K562 (cell line): ENCODE data around the gene UBXN2A. TPM values are rescaled to one million over a fixed set of nuclear protein-coding genes. Genes with fewer than 3 reads are reported as not detected.

Source experiments
- ARHGAP35 ChIP-seq: fragments of 450-650 bp; IDR thresholded peaks from 2 replicates; pipeline ENCODE4 v1.6.1; 2018; ENCODE audit not compliant: partially characterized antibody
- ARID2 ChIP-seq: fragments of 450-650 bp; IDR thresholded peaks from 2 replicates; pipeline ENCODE4 v1.6.1; 2017; ENCODE audit warnings: antibody characterized with exemption, mild to moderate bottlenecking
- CBFA2T2 ChIP-seq: fragments of 450-650 bp; conservative IDR thresholded peaks from 2 replicates; pipeline ENCODE4 v1.6.1; 2017; ENCODE audit warnings: mild to moderate bottlenecking
- CSDE1 ChIP-seq, 2 experiments: fragments of 450-650 bp; IDR thresholded peaks; 2 replicates each; pipeline ENCODE4 v1.6.1; 2016; ENCODE audit warnings: mild to moderate bottlenecking in 1 of 2
- CTCFL ChIP-seq: IDR thresholded peaks from 2 replicates; pipeline ENCODE4 v1.6.1; 2011; ENCODE audit warnings: borderline replicate concordance, low read depth, mild to moderate bottlenecking, moderate library complexity, low read length; ENCODE audit not compliant: insufficient read depth, poor library complexity, severe bottlenecking
- ESRRB ChIP-seq: fragments of 250-450 bp; sonication (Bioruptor Pico); IDR thresholded peaks from 2 replicates; pipeline ENCODE4 v1.5.0; 2020; ENCODE audit warnings: mild to moderate bottlenecking, moderate library complexity, borderline replicate concordance
- GATAD2A ChIP-seq: fragments of 450-650 bp; IDR thresholded peaks from 2 replicates; pipeline ENCODE4 v1.6.1; 2017
- HDAC1 ChIP-seq, 2 experiments: fragments of 450-650 bp; IDR thresholded peaks; 2 replicates each; pipeline ENCODE4 v1.6.1; 2016 to 2017; ENCODE audit warnings: inconsistent platforms in 1 of 2, mild to moderate bottlenecking in 1 of 2, moderate library complexity in 1 of 2
- HNRNPUL1 ChIP-seq: fragments of 200-400 bp; formaldehyde crosslinking; IDR thresholded peaks from 2 replicates; pipeline ENCODE4 v1.6.1; 2017; ENCODE audit warnings: low read length
- MEF2A ChIP-seq: IDR thresholded peaks from 2 replicates; pipeline ENCODE4 v1.6.1; 2011; ENCODE audit warnings: low read depth, mild to moderate bottlenecking, low read length, moderate library complexity; ENCODE audit not compliant: control insufficient read depth
- POLR2G ChIP-seq: fragments of 200-400 bp; formaldehyde crosslinking; IDR thresholded peaks from 2 replicates; pipeline ENCODE4 v1.6.1; 2017; ENCODE audit warnings: low read depth, mild to moderate bottlenecking, antibody characterized with exemption, low read length, moderate library complexity
- RBM22 ChIP-seq: fragments of 200-400 bp; formaldehyde crosslinking; IDR thresholded peaks from 2 replicates; pipeline ENCODE4 v1.6.1; 2018; ENCODE audit warnings: low read length, low read depth; ENCODE audit not compliant: poor library complexity, severe bottlenecking
- RFX1 ChIP-seq: fragments of 450-650 bp; IDR thresholded peaks from 2 replicates; pipeline ENCODE4 v1.6.1; 2016; ENCODE audit warnings: mild to moderate bottlenecking, moderate library complexity
- SMAD3 ChIP-seq: fragments of 450-650 bp; formaldehyde crosslinking; conservative IDR thresholded peaks from 2 replicates; pipeline ENCODE4 v1.4.0; 2020; ENCODE audit warnings: mild to moderate bottlenecking
- STAT5A ChIP-seq: IDR thresholded peaks from 2 replicates; pipeline ENCODE4 v1.6.1; 2012; ENCODE audit warnings: low read length, inconsistent platforms, borderline replicate concordance
- ZNF398 ChIP-seq: fragments of 250-450 bp; sonication (Bioruptor Pico); IDR thresholded peaks from 2 replicates; pipeline ENCODE4 v1.8.0; 2021; ENCODE audit warnings: moderate library complexity, mild to moderate bottlenecking, inconsistent platforms
- polyA plus RNA-seq, 8 experiments: library from polyadenylated mRNA; depleted of rRNA in 4 of 8; stranded (reverse) in 5 of 8; unstranded in 3 of 8; fragments of >200 nt; fragmentation: Nextera tagmentation in 2 of 8; fragmentation: Illumina TruSeq in 1 of 8; extraction: Ambion mirVana in 2 of 8; extraction: Trizol in 1 of 8; gene quantifications; 2 replicates each; pipeline versions ENCODE4 v1.2.1 to v1.2.3, GENCODE V29; 2011 to 2014; ENCODE audit warnings: inconsistent platforms in 1 of 8, missing spikeins in 1 of 8
- total RNA-seq, 7 experiments: library from RNA; depleted of rRNA in 6 of 7; stranded (reverse); fragments of >200 nt in 6 of 7; fragmentation: Illumina TruSeq in 2 of 7; extraction: Trizol in 2 of 7; gene quantifications; 2 replicates each; pipeline versions ENCODE4 v1.2.1 to v1.2.3, GENCODE V29; 2011 to 2021; ENCODE audit warnings: low replicate concordance in 1 of 7
- TF ChIP-seq, protein P1 (sequence below): sonication (generic); formaldehyde crosslinking; IDR thresholded peaks from 2 replicates; pipeline ENCODE4 v1.8.1; 2023; ENCODE audit warnings: mild to moderate bottlenecking, missing genetic modification reagents
- TF ChIP-seq, protein P2 (sequence below): IDR thresholded peaks from 3 replicates; pipeline ENCODE4 v1.6.1; 2011; ENCODE audit warnings: borderline replicate concordance, mild to moderate bottlenecking, moderate library complexity; ENCODE audit not compliant: insufficient read length; ENCODE audit errors: extremely low read depth

The UBXN2A gene
- total and polyA plus RNA-seq, 9 of the 15 experiments (the other 6 are each of a cell fraction or from before 2014, with no cell fraction given): 3.4 to 25.6 (median 16.0) TPM

- TF ChIP-seq ZNF398 (CRISPR knock-in tag): no peak
- no peak for TF ChIP-seq HNRNPUL1
- no peak for TF ChIP-seq CBFA2T2
- TF ChIP-seq RBM22: peak; percentile 42
- no peak for TF ChIP-seq RFX1
- no peak for TF ChIP-seq CSDE1 (IDR thresholded peaks at IDR 0.05)
- peak; percentile 53; the same call in 1 of the 2 replicates for TF ChIP-seq SMAD3 (CRISPR knock-in tag)
- no peak for TF ChIP-seq HDAC1 (IDR thresholded peaks at IDR 0.05)
- TF ChIP-seq POLR2G: peak; percentile 82
- TF ChIP-seq, protein P1, sequence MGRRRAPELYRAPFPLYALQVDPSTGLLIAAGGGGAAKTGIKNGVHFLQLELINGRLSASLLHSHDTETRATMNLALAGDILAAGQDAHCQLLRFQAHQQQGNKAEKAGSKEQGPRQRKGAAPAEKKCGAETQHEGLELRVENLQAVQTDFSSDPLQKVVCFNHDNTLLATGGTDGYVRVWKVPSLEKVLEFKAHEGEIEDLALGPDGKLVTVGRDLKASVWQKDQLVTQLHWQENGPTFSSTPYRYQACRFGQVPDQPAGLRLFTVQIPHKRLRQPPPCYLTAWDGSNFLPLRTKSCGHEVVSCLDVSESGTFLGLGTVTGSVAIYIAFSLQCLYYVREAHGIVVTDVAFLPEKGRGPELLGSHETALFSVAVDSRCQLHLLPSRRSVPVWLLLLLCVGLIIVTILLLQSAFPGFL: 0 out of 2 replicates have a peak, but pooled peaks have one; percentile 49
- no peak for TF ChIP-seq CTCFL
- TF ChIP-seq STAT5A: no peak
- TF ChIP-seq ARHGAP35: no peak
- no peak for TF ChIP-seq MEF2A
- no peak for TF ChIP-seq ESRRB (CRISPR knock-in tag)
- TF ChIP-seq GATAD2A: peak; percentile 64; the same call in 1 of the 2 replicates
- no peak for TF ChIP-seq ARID2
- TF ChIP-seq, protein P2, sequence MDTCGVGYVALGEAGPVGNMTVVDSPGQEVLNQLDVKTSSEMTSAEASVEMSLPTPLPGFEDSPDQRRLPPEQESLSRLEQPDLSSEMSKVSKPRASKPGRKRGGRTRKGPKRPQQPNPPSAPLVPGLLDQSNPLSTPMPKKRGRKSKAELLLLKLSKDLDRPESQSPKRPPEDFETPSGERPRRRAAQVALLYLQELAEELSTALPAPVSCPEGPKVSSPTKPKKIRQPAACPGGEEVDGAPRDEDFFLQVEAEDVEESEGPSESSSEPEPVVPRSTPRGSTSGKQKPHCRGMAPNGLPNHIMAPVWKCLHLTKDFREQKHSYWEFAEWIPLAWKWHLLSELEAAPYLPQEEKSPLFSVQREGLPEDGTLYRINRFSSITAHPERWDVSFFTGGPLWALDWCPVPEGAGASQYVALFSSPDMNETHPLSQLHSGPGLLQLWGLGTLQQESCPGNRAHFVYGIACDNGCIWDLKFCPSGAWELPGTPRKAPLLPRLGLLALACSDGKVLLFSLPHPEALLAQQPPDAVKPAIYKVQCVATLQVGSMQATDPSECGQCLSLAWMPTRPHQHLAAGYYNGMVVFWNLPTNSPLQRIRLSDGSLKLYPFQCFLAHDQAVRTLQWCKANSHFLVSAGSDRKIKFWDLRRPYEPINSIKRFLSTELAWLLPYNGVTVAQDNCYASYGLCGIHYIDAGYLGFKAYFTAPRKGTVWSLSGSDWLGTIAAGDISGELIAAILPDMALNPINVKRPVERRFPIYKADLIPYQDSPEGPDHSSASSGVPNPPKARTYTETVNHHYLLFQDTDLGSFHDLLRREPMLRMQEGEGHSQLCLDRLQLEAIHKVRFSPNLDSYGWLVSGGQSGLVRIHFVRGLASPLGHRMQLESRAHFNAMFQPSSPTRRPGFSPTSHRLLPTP: no peak
Observed at GRCh38 chr2:24009680-24010476, 69.6 kb downstream of the UBXN2A start, which contains the start of gene MFSD2B (continued).
